Stimulated activated CD4-positive, alpha-beta T cell treated with anti-CD3 and anti-CD28 coated beads, Interleukin-2, amount 100 ng/mL, for 24 hours (primary cell): ENCODE data around the gene PADI4.
A peak's percentile ranks its signal among the peaks of the same experiment; 100 is the strongest.

ENCODE experiments used
- DNase-seq, 2 donors: peaks; one replicate each; pipeline ENCODE4 v3.0.0-alpha.2; 2020

The PADI4 gene

GRCh38 chr1:17352419-17352909, 44.5 kb downstream of the PADI4 start:
- DNase-seq = no peak

- DNase-seq = peak in 1 of 2 donors; percentile 25
These were observed 47.9 kb downstream of the PADI4 start for GRCh38 chr1:17355898-17356297.

DNA sequence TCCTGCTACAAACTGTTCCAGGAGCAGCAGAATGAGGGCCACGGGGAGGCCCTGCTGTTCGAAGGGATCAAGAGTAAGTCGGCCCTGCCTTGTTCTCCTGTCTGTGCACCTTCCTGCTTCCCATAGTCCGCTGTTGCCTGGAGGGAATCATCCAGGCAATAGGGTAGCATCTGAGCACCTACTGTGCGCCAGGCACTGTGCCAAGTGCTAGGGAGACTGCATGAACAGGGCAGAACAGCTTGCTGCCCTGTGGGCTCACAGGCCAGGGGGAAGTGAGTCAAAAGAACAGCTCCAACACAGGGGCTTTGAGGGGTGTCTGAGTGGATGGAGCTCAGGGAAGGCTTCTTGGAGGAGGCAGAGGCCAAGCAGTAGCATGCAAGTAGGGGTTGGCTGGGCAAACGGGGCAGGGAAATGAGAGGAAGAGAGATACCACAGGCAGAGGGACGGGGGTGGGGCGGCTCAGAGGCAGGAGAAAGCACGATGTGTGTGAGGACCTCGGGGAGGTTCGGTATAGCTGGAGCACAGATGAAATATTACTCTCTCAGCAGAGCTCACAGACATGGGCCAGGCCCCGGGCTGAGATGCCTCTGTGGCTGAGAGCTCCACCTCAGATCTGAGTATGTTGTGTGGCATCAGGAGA, 48.5 kb downstream of the PADI4 start:
- DNase-seq = peak in 1 of 2 donors; percentile 24

GRCh38 chr1:17358557-17358956, 50.6 kb downstream of the PADI4 start:
- no peak for DNase-seq

GRCh38 chr1:17359031-17359430, 51.0 kb downstream of the PADI4 start:
- DNase-seq = no peak

GRCh38 chr1:17359808-17360207, 51.8 kb downstream of the PADI4 start:
- no peak for DNase-seq

GRCh38 chr1:17360272-17360956, 52.4 kb downstream of the PADI4 start:
- DNase-seq = no peak

DNA sequence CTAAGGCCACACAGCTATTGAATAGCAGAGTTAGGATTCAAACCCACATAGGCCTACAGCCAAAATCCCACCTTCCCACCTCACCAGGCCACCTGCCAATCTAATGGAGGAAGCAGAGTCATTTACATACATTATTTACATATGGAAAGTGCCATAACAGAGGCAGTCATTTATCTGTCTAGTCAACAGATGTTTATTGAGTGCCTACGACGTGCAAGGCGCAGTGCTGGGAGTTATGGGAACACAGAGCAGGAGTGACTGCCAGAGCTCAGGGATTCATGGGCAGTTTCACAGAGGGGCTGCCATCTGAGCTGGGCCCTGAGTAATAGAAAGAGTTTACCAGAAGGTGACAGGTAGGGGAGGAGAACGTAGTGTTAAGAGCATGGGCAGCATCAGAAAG, 53.7 kb downstream of the PADI4 start:
- DNase-seq = no peak

DNA sequence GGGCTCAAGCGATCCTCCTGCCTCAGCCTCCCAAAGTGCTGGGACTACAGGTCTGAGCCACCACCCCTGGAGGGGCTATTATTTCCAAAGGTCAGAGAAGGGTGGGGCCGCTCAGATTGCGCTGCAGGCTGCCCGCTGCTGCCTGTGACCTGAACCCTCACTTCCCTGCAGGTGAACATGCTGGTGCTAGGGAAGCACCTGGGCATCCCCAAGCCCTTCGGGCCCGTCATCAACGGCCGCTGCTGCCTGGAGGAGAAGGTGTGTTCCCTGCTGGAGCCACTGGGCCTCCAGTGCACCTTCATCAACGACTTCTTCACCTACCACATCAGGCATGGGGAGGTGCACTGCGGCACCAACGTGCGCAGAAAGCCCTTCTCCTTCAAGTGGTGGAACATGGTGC, 55.4 kb downstream of the PADI4 start:
- no peak for DNase-seq

DNA sequence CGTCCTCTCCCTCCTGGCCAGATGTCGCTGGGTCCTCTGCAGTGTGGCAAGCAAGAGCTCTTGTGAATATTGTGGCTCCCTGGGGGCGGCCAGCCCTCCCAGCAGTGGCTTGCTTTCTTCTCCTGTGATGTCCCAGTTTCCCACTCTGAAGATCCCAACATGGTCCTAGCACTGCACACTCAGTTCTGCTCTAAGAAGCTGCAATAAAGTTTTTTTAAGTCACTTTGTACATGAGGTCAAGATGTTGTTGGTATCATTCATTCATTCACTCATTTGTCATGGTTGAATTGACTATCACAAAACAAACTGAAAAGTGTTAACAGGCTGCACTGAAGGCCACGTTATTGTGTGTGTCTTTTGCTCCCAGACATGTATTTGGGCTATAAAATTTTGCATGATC, 55.8 kb downstream of the PADI4 start:
- no peak for DNase-seq

DNA sequence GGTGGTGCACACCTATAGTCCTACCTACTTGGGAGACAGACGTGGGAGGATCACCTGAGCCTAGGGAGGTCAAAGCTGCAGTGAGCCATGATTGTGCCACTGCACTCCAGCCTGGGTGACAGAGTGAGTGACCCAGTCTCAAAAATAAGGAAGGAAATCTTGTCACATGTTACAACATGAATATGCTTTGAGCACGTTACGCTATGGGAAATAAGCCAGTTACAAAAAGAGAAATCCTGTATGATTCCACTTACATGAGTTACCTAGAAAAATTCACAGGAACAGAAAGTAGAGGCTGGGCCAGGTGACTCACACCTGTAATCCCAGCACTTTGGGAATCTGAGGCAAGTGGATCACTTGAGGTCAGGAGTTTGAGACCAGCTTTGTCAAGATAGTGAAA, 57.3 kb downstream of the PADI4 start:
- no peak for DNase-seq

DNA sequence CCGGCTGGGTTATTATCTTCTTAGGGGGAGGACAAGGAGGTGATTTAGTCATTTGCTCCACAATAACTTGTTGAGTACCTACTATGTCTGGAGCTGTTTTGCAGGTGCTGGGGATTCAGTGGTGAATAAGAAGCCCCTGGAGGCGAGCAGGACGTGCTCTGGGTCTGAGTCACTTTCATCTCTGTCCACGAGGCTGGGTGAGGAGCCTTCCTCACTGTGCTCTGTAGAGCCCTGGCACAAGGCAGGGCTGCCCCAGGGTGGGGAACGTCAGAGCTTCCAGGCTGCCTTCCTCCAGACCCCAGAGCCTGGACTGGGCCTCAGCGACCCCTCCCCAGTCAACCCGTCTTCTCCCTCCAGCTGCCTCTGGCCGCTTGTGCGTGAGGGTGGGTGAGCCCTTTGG, 61.5 kb downstream of the PADI4 start:
- no peak for DNase-seq

GRCh38 chr1:17370618-17371017, 62.6 kb downstream of the PADI4 start:
- DNase-seq = no peak

DNA sequence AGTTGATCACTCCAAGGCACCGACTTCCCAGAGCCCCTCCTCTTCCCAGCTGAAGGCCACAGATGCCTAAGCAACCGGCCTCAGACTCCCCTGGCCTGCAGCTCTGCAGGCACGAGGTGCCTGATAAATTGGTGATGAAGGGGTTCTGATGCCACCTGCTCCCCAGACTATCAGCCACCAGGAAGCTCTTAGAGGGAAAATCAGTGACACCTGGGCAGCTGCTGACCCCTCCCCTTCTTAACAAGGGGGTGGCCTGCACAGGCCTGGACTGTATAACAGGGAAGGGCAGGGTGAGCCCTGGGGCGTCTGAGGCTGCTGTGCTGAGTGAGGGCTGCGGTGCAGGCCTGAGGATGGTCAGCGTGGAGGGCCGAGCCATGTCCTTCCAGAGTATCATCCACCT, 63.9 kb downstream of the PADI4 start, which contains the start of gene PADI6:
Gene PADI6, plus strand, starts transcription at position 301 of the 400 bp plus-strand sequence. Its CDS starts 50 bp downstream, at position 351.
- no peak for DNase-seq

GRCh38 chr1:17372955-17373354, 65.0 kb downstream of the PADI4 start:
- no peak for DNase-seq

- no peak for DNase-seq
These were observed 67.7 kb downstream of the PADI4 start for GRCh38 chr1:17375651-17376050.

- DNase-seq = no peak
These were observed 69.4 kb downstream of the PADI4 start for GRCh38 chr1:17377325-17377953.

DNA sequence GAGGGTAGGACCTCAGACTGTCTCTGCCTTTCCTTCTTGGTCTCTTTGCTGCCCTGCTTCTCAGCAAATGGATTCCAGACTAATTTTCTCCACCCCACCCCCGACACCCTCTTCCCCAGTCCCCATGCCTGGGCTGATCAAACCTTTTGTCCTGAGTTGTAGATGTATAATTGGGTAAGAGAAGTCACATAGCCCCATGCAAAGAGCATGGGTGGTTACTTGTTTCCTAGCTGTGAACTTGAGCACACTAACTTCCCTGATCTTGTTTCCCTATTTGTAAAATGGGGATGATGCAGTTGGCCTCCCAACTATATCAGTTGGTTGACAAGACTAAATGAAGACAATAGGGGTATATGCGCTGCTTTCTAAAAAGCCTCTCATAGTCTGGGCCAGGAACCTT, 73.2 kb downstream of the PADI4 start:
- DNase-seq = no peak

DNA sequence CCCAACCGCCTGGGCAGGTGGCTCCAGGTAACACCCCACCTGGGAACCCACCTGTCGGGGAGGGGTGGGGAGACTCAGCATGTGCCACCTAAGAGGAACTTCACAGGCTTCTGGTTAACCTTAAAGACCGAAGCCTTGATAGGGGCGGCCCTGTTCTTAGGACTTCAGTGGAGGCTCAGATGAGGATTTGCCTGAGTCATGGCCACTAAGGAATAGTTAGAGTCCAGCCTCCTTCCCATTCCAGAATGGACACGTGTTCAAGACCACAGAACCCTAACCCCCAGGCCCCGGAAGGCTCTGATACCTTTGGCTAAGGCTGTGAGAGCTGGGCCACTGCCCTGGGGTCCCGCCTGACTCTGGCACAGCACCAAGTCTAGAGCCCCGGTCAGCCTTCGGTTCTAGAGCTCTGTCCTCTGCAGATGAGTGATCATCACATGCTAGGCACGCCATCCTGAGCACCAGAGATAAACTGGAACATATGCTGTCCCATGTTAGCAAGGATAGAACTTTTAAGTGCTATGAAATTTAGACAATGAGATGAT, 84.3 kb downstream of the PADI4 start:
- no peak for DNase-seq

DNA sequence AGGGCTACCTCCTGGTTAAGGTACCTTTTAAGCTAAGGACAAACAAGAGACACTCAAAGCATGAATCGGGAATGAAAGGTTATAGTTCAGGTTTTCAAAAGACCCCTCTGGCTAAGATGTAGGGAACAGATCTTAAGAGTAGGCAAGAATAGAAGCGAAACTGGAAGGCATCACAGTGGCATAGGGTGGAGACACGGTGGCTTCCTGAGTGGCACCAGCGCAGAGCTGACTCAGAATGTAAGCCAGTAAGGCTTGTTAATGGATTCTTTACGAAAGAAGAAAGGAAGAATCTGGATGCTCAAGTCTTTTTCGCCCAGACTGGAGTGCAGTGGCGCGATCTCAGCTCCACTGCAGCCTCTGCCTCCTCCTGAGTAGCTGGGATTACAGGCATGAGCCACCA, 85.2 kb downstream of the PADI4 start:
- no peak for DNase-seq

- DNase-seq = no peak
These were observed 90.1 kb downstream of the PADI4 start for GRCh38 chr1:17397910-17398695.

DNA sequence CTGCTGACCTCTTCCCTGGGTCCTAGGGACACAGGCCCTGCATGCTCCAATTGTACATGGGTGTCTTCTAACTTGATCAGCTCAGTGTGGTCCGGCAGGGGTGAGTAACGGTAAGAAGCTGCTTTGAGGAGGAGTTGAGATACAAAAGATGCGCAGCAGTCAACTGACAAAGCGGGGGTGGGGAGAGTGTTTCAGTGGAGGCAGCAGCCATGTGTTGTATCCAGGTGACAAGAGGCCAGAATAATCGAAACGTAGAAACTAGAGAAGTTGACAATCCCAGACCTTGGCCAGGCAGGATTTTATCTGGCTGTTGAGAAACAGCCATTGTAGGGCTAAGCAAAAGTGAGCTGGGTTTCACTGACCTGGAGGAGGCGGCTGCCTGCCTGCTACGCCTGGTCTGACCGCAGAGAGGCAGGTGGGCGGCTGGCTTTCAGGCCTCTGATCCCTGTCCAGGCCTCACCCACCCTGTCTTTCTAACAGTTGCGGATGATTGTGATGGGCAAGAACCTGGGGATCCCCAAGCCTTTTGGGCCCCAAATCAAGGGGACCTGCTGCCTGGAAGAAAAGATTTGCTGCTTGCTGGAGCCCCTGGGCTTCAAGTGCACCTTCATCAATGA, 92.8 kb downstream of the PADI4 start:
- DNase-seq = no peak

DNA sequence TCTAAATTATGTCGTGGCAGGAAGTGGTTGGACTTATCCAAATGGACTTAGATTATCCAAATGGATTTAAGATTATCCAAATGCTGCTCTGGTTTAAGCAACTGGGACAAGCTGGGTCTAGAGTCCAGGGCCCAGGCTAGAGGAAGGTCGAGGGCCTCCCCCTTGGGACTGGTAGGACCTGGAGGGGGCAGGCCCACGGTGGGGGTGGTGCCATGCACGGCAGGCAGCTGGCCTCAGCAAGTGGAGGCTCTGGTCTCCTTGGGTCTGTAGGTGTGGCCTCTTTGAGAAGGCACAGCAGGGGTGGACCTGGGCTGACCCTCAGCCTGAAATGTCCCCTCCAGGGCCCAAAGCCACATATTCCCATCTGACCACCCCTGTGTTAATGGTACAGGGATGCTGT, 93.8 kb downstream of the PADI4 start:
- DNase-seq = no peak
